ENCODE data around the gene YES1. TPM values are rescaled to one million over a fixed set of nuclear protein-coding genes. Genes with fewer than 3 reads are reported as not detected.

Gene YES1
- total and polyA plus RNA-seq, 2 of the 13 experiments (the other 11 are each of a cell fraction or from before 2014, with no cell fraction given), result 17.2 to 70.8 TPM

DNA sequence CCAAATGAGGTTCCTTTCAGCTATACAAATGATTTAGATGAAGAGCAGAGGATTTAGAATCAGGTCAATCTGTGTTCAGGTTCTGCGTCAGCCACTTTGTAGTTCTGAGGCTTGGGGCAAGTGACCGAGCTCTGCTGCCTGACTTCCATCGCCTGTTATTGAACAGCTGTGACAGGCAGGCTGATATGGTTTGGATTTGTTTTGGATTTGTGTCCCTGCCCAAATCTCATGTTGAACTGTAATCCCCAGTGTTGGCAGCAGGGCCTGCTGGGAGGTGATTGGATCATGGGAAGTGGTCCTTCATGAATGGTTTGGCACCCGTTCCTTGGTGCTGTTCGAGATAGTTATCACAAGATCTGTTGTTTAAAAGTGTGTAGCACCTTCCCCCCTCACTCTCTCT is 136.0 kb downstream of the YES1 start (continued):
- TF ChIP-seq, protein P1, sequence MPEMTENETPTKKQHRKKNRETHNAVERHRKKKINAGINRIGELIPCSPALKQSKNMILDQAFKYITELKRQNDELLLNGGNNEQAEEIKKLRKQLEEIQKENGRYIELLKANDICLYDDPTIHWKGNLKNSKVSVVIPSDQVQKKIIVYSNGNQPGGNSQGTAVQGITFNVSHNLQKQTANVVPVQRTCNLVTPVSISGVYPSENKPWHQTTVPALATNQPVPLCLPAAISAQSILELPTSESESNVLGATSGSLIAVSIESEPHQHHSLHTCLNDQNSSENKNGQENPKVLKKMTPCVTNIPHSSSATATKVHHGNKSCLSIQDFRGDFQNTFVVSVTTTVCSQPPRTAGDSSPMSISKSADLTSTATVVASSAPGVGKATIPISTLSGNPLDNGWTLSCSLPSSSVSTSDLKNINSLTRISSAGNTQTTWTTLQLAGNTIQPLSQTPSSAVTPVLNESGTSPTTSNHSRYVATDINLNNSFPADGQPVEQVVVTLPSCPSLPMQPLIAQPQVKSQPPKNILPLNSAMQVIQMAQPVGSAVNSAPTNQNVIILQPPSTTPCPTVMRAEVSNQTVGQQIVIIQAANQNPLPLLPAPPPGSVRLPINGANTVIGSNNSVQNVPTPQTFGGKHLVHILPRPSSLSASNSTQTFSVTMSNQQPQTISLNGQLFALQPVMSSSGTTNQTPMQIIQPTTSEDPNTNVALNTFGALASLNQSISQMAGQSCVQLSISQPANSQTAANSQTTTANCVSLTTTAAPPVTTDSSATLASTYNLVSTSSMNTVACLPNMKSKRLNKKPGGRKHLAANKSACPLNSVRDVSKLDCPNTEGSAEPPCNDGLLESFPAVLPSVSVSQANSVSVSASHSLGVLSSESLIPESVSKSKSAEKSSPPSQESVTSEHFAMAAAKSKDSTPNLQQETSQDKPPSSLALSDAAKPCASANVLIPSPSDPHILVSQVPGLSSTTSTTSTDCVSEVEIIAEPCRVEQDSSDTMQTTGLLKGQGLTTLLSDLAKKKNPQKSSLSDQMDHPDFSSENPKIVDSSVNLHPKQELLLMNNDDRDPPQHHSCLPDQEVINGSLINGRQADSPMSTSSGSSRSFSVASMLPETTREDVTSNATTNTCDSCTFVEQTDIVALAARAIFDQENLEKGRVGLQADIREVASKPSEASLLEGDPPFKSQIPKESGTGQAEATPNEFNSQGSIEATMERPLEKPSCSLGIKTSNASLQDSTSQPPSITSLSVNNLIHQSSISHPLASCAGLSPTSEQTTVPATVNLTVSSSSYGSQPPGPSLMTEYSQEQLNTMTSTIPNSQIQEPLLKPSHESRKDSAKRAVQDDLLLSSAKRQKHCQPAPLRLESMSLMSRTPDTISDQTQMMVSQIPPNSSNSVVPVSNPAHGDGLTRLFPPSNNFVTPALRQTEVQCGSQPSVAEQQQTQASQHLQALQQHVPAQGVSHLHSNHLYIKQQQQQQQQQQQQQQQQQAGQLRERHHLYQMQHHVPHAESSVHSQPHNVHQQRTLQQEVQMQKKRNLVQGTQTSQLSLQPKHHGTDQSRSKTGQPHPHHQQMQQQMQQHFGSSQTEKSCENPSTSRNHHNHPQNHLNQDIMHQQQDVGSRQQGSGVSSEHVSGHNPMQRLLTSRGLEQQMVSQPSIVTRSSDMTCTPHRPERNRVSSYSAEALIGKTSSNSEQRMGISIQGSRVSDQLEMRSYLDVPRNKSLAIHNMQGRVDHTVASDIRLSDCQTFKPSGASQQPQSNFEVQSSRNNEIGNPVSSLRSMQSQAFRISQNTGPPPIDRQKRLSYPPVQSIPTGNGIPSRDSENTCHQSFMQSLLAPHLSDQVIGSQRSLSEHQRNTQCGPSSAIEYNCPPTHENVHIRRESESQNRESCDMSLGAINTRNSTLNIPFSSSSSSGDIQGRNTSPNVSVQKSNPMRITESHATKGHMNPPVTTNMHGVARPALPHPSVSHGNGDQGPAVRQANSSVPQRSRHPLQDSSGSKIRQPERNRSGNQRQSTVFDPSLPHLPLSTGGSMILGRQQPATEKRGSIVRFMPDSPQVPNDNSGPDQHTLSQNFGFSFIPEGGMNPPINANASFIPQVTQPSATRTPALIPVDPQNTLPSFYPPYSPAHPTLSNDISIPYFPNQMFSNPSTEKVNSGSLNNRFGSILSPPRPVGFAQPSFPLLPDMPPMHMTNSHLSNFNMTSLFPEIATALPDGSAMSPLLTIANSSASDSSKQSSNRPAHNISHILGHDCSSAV (CRISPR knock-in tag; IDR thresholded peaks at IDR 0.05; ENCODE audit: borderline replicate concordance), result no peak
- TF ChIP-seq, protein P2, sequence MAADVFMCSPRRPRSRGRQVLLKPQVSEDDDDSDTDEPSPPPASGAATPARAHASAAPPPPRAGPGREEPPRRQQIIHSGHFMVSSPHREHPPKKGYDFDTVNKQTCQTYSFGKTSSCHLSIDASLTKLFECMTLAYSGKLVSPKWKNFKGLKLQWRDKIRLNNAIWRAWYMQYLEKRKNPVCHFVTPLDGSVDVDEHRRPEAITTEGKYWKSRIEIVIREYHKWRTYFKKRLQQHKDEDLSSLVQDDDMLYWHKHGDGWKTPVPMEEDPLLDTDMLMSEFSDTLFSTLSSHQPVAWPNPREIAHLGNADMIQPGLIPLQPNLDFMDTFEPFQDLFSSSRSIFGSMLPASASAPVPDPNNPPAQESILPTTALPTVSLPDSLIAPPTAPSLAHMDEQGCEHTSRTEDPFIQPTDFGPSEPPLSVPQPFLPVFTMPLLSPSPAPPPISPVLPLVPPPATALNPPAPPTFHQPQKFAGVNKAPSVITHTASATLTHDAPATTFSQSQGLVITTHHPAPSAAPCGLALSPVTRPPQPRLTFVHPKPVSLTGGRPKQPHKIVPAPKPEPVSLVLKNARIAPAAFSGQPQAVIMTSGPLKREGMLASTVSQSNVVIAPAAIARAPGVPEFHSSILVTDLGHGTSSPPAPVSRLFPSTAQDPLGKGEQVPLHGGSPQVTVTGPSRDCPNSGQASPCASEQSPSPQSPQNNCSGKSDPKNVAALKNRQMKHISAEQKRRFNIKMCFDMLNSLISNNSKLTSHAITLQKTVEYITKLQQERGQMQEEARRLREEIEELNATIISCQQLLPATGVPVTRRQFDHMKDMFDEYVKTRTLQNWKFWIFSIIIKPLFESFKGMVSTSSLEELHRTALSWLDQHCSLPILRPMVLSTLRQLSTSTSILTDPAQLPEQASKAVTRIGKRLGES (CRISPR knock-in tag; IDR thresholded peaks at IDR 0.05; ENCODE audit: borderline replicate concordance), result no peak
- TF ChIP-seq, protein P3, sequence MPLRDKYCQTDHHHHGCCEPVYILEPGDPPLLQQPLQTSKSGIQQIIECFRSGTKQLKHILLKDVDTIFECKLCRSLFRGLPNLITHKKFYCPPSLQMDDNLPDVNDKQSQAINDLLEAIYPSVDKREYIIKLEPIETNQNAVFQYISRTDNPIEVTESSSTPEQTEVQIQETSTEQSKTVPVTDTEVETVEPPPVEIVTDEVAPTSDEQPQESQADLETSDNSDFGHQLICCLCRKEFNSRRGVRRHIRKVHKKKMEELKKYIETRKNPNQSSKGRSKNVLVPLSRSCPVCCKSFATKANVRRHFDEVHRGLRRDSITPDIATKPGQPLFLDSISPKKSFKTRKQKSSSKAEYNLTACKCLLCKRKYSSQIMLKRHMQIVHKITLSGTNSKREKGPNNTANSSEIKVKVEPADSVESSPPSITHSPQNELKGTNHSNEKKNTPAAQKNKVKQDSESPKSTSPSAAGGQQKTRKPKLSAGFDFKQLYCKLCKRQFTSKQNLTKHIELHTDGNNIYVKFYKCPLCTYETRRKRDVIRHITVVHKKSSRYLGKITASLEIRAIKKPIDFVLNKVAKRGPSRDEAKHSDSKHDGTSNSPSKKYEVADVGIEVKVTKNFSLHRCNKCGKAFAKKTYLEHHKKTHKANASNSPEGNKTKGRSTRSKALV (CRISPR knock-in tag; IDR thresholded peaks at IDR 0.05), result no peak
- TF ChIP-seq TBX3 (IDR thresholded peaks at IDR 0.05; ENCODE audit: borderline replicate concordance) (no peak), ZNF496 (CRISPR knock-in tag; IDR thresholded peaks at IDR 0.05; ENCODE audit: insufficient replicate concordance) (no peak), NFIC (IDR thresholded peaks at IDR 0.05; ENCODE audit: low read length) (no peak), PPARG (CRISPR knock-in tag; conservative IDR thresholded peaks at IDR 0.05) (no peak), SP4 (CRISPR knock-in tag; IDR thresholded peaks at IDR 0.05) (no peak), NFATC3 (CRISPR knock-in tag; IDR thresholded peaks at IDR 0.05) (no peak)

Data from HepG2 (cell line).